ENCODE measurements around the gene TTC23L. TPM values are rescaled to one million over a fixed set of nuclear protein-coding genes. Genes with fewer than 3 reads are reported as not detected.
A peak's percentile ranks its signal among the peaks of the same experiment; 100 is the strongest.

The TTC23L gene
- total and polyA plus RNA-seq, 2 of the 8 experiments (the other 6 are each of a cell fraction or from before 2014, with no cell fraction given): 1.1 to 2.4 TPM

- H3K4me1 ChIP-seq (replicated peaks in 1 of 4; ENCODE audit: control insufficient read depth in 3 of 4, insufficient read depth in 4 of 4, low read length in 3 of 4): peaks cover 5 to 15% (median 8%) of the 10 kb centered on the region in 4 experiments
- H4K91ac ChIP-seq (replicated peaks; ENCODE audit: insufficient read length, low read length): peak overlapping the region; percentile 28
- no peak overlapping the region for H3K14ac ChIP-seq (ENCODE audit: insufficient read length)
- no peaks in the 10 kb centered on the region for H3K79me2 ChIP-seq (ENCODE audit: control insufficient read depth in 1 of 2, insufficient read depth in 2 of 2, low read length in 2 of 2)
- DNase-seq (ENCODE audit: low read depth in 1 of 2, low spot score in 2 of 2) (no peak), FAIRE-seq (peak; percentile 39)
- H3K4me2 ChIP-seq (ENCODE audit: insufficient read depth in 1 of 2, low read depth in 2 of 2, low read length in 2 of 2): no peak overlapping the region; a peak in 1 of 4 replicates
- whole genome bisulfite sequencing, 2 experiments (ENCODE audit: extremely low coverage in 1 of 2, insufficient coverage in 1 of 2, insufficient read length in 1 of 2, insufficient replicate concordance in 2 of 2, low coverage in 1 of 2, low lambda C conversion rate in 2 of 2, missing lambda C conversion rate in 1 of 2): 87% methylated on average over 3 of the region's 3 CpGs; no CpG with 5 or more reads in 1 of the 2 experiments
- H2BK5ac ChIP-seq (ENCODE audit: low read depth, low read length): peak overlapping the region; percentile 27; the same call in 1 of the 2 replicates
- H3K79me1 ChIP-seq (ENCODE audit: low read depth, low read length): no peaks in the 10 kb centered on the region
- peaks cover 0 to 2% (median 0%) of the 10 kb centered on the region in 4 experiments; a peak in 1 of 8 replicates for H3K36me3 ChIP-seq (ENCODE audit: control insufficient read depth in 2 of 4, insufficient read depth in 4 of 4, low read length in 3 of 4)
- CTCF ChIA-PET (ENCODE audit: partially characterized antibody): interaction anchor here (0.7 kb wide), 1 partner anchor 343 kb away, joined by 3 read pairs; no protein-coding TSS in a partner anchor
- H2BK20ac ChIP-seq (ENCODE audit: low read length): peak overlapping the region; percentile 76; the same call in 1 of the 2 replicates
- H3K4ac ChIP-seq (replicated peaks; ENCODE audit: insufficient read length, low read depth, low read length): peak overlapping the region; percentile 10
- H2BK120ac ChIP-seq (replicated peaks; ENCODE audit: low read depth, low read length): peak overlapping the region; percentile 77
- H3K23ac ChIP-seq (ENCODE audit: insufficient read length): peak overlapping the region; percentile 71
- H4K8ac ChIP-seq (ENCODE audit: extremely low read depth, insufficient read depth, low read length): no peak overlapping the region
- no peak for TF ChIP-seq KDM4A (IDR thresholded peaks at IDR 0.05; ENCODE audit: low read depth, low read length, severe bottlenecking)
- TF ChIP-seq SP1 (IDR thresholded peaks at IDR 0.05; ENCODE audit: low read depth, low read length): no peak
- TF ChIP-seq CBX8 (IDR thresholded peaks at IDR 0.05; ENCODE audit: borderline replicate concordance, low read depth, low read length): no peak
- TF ChIP-seq BACH1 (IDR thresholded peaks at IDR 0.05; ENCODE audit: low read length): peak; percentile 96
- TF ChIP-seq MAFK (IDR thresholded peaks at IDR 0.05; ENCODE audit: low read depth, low read length): peak; percentile 73
- no peak overlapping the region for H3K56ac ChIP-seq (replicated peaks; ENCODE audit: insufficient read length, low read depth, low read length)
- H3K9ac ChIP-seq (replicated peaks in 1 of 4; ENCODE audit: extremely low read depth in 1 of 4, low read depth in 3 of 4, low read length in 3 of 4): no peak overlapping the region
- no peak overlapping the region for H3K4me3 ChIP-seq (ENCODE audit: extremely low read depth in 1 of 4, insufficient read depth in 2 of 4, low read depth in 3 of 4, low read length in 4 of 4)
- peak overlapping the region; percentile 17; the same call in 1 of the 2 replicates for H2AFZ ChIP-seq (ENCODE audit: low read length)
- H3K18ac ChIP-seq (ENCODE audit: extremely low read depth, low read length): peak overlapping the region; percentile 71
- no peaks in the 10 kb centered on the region for H3K23me2 ChIP-seq (ENCODE audit: low read depth, low read length)
- H4K20me1 ChIP-seq (replicated peaks in 1 of 2; ENCODE audit: control insufficient read depth in 1 of 2, insufficient read depth in 2 of 2, low read length in 2 of 2): no peaks in the 10 kb centered on the region
- no peak overlapping the region for H3K27ac ChIP-seq (ENCODE audit: low read depth, low read length)
- H3K27me3 ChIP-seq (replicated peaks in 1 of 4; ENCODE audit: control insufficient read depth in 3 of 4, extremely low read depth in 1 of 4, insufficient read depth in 3 of 4, low read length in 3 of 4): no peaks in the 10 kb centered on the region
- POLR2A ChIA-PET (ENCODE audit: partially characterized antibody): interaction anchor here (1.3 to 1.5 kb wide), 2 partner anchors 28 to 29 kb away, joined by 3 read pairs; partner anchors contain the start of gene TTC23L
- H4K5ac ChIP-seq (ENCODE audit: insufficient read length, low read depth, low read length): peak overlapping the region; percentile 7
- 0 out of 2 replicates have a peak overlapping the region, but pooled peaks have one; percentile 5 for H2BK12ac ChIP-seq (ENCODE audit: low read depth, low read length)
- no peaks in the 10 kb centered on the region for H3K9me3 ChIP-seq (ENCODE audit: insufficient read depth in 2 of 2, low read depth in 1 of 2, low read length in 1 of 2)
- H2BK15ac ChIP-seq (ENCODE audit: low read length): no peak overlapping the region
- H2AK5ac ChIP-seq (ENCODE audit: low read depth, low read length): no peak overlapping the region
Observed at GRCh38 chr5:34866989-34867471, 28.1 kb downstream of the TTC23L start.

Data from H1 (cell line).